ENCODE data around the gene CKS1B. TPM values are rescaled to one million over a fixed set of nuclear protein-coding genes. Genes with fewer than 3 reads are reported as not detected.
"Not testable (repeated sequence)": the region's sequence is repeated elsewhere in the genome, so short reads cannot be mapped to it uniquely, and the experiment has no call there.

CKS1B gene
- total and polyA plus RNA-seq, 10 donors: 15.7 to 51.5 (median 27.5) TPM

DNA sequence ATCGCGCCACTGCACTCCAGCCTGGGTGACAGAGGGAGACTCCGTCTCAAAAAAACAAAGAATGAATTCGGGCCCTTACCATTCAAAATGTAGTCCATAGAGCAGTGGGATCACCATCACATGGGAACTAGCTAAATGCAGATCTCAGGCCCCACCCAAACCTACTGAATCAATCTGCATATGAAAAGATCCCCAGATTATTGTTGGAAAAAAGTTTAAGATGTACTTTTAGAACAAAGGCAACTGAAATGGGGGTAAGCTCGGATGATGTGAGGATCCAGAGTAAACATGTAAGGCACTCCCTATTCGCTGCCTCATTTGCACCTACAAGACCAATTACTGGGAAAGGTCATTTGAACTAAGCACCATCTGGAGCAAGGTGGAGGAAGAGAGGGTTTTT, 7.9 kb downstream of the CKS1B start:
- TF ChIP-seq, protein P1, sequence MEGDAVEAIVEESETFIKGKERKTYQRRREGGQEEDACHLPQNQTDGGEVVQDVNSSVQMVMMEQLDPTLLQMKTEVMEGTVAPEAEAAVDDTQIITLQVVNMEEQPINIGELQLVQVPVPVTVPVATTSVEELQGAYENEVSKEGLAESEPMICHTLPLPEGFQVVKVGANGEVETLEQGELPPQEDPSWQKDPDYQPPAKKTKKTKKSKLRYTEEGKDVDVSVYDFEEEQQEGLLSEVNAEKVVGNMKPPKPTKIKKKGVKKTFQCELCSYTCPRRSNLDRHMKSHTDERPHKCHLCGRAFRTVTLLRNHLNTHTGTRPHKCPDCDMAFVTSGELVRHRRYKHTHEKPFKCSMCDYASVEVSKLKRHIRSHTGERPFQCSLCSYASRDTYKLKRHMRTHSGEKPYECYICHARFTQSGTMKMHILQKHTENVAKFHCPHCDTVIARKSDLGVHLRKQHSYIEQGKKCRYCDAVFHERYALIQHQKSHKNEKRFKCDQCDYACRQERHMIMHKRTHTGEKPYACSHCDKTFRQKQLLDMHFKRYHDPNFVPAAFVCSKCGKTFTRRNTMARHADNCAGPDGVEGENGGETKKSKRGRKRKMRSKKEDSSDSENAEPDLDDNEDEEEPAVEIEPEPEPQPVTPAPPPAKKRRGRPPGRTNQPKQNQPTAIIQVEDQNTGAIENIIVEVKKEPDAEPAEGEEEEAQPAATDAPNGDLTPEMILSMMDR (IDR thresholded peaks at IDR 0.05 in 8 of 11, conservative IDR thresholded peaks at IDR 0.05 in 3 of 11): no peak
- TF ChIP-seq POLR2A (IDR thresholded peaks at IDR 0.05): no peak
- no peak for TF ChIP-seq POLR2AphosphoS5 (IDR thresholded peaks at IDR 0.05)
- Histone ChIP-seq H3K9me3 (no peaks in the 10 kb centered on the region), H3K4me3 (peak overlapping the region in 6 of 8 donors; percentile 66 to 82 (median 74)), H3K27ac (peak overlapping the region in 6 of 8 donors; percentile 65 to 84 (median 78)), H3K27me3 (replicated peaks in 1 of 7) (no peaks in the 10 kb centered on the region), H3K36me3 (peaks cover 0 to 40% (median 2%) of the 10 kb centered on the region in 6 donors), H3K4me1 (peaks cover 11 to 58% (median 28%) of the 10 kb centered on the region in 6 donors)
- intact Hi-C loops (cut with DNase I; ENCODE audit: low total_unique reads): no loop called here
- DNase-seq: no peak
- 67 to 77% (median 74%) methylated on average over 6 of the region's 6 CpGs for WGBS, 5 donors

GRCh38 chr1:154982897-154983648, 8.6 kb downstream of the CKS1B start, which contains the start of gene FLAD1:
FLAD1 (plus strand) TSS chr1:154983344; CDS start chr1:154983695, 351 bp downstream.
- Histone ChIP-seq H3K9me3 (no peaks in the 10 kb centered on the region), H3K4me3 (peak within 1 kb of the TSS; percentile 66 to 92 (median 75)), H3K27ac (peak within 1 kb of the TSS; percentile 40 to 84 (median 76)), H3K4me1 (peaks cover 11 to 58% (median 28%) of the 10 kb centered on the region in 6 donors), H3K27me3 (replicated peaks in 1 of 7) (no peaks in the 10 kb centered on the region), H3K36me3 (peaks cover 0 to 47% (median 9%) of the 10 kb centered on the region in 6 donors)
- peak in 1 of 3 donors; percentile 30 for TF ChIP-seq POLR2A (IDR thresholded peaks at IDR 0.05)
- peak; percentile 65 to 84 (median 81) for TF ChIP-seq POLR2AphosphoS5 (IDR thresholded peaks at IDR 0.05)
- TF ChIP-seq, protein P1 (IDR thresholded peaks at IDR 0.05 in 8 of 11, conservative IDR thresholded peaks at IDR 0.05 in 3 of 11): peak in 3 of 11 experiments; percentile 14 to 33 (median 21)
- intact Hi-C loops (cut with DNase I; ENCODE audit: low total_unique reads): no loop called here
- 0 to 2% (median 1%) methylated on average over 26 of the region's 26 CpGs for WGBS, 5 donors
- DNase-seq: peak; percentile 97

DNA sequence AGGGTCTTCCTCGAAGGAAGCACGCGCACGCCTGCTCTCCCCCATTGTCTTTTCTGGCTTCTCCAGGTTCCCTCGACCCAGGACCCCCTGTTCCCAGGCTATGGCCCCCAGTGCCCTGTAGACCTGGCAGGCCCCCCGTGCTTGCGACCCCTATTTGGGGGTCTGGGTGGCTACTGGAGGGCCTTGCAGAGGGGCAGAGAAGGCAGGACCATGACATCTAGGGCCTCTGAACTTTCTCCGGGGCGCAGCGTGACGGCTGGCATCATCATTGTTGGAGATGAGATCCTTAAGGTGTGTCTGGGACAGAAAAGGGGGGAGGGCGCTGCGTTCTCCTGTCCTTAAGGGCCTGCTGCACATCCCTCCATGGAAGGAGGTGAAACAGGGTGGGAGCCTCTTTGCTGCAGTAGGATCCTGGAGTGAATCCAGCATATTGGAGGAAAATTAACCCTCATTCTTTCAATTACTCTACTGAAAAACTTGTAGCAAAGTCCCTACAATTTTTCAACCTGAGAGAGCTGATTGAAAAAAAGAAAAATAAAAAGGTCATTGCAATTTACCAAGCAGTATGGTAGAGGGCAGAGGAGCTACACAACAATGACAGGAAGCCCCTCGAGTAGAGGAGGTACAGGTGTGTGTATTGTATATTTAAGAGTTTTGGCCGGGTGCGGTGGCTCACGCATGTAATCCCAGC, 9.4 kb downstream of the CKS1B start:
- Histone ChIP-seq H3K27ac (peak overlapping the region; percentile 40 to 84 (median 76)), H3K4me1 (peaks cover 11 to 65% (median 30%) of the 10 kb centered on the region in 6 donors), H3K9me3 (no peaks in the 10 kb centered on the region), H3K36me3 (peaks cover 0 to 51% (median 18%) of the 10 kb centered on the region in 6 donors), H3K27me3 (replicated peaks in 1 of 7) (no peaks in the 10 kb centered on the region), H3K4me3 (peak overlapping the region; percentile 66 to 92 (median 75))
- peak; percentile 79 for DNase-seq
- 16 to 23% (median 20%) methylated on average over 16 to 17 of the region's 17 CpGs for WGBS, 5 donors
- no peak for TF ChIP-seq POLR2AphosphoS5 (IDR thresholded peaks at IDR 0.05)
- TF ChIP-seq, protein P1 (IDR thresholded peaks at IDR 0.05 in 8 of 11, conservative IDR thresholded peaks at IDR 0.05 in 3 of 11): no peak
- no peak for TF ChIP-seq POLR2A (IDR thresholded peaks at IDR 0.05)
- intact Hi-C loops (cut with DNase I; ENCODE audit: low total_unique reads): no loop called here

GRCh38 chr1:154986736-154987135, 12.3 kb downstream of the CKS1B start:
- H3K4me3 ChIP-seq; H3K9me3 ChIP-seq; H3K27ac ChIP-seq; DNase-seq; intact Hi-C loops (cut with DNase I; ENCODE audit: low total_unique reads); H3K27me3 ChIP-seq (replicated peaks in 1 of 7): not testable (repeated sequence)
- 91 to 96% (median 92%) methylated on average over 4 of the region's 4 CpGs for WGBS, 5 donors
- H3K4me1 ChIP-seq: peaks cover 11 to 80% (median 35%) of the 10 kb centered on the region in 6 donors
- H3K36me3 ChIP-seq: peaks cover 0 to 64% (median 41%) of the 10 kb centered on the region in 6 donors

Data from spleen (tissue), 11 donors.